Progenitor cell of endocrine pancreas (in vitro differentiated cells): ENCODE measurements around the gene DENND10. TPM values are rescaled to one million over a fixed set of nuclear protein-coding genes. Genes with fewer than 3 reads are reported as not detected.
A peak's percentile ranks its signal among the peaks of the same experiment; 100 is the strongest.

Experiments
- DNase-seq: peaks from one replicate; pipeline ENCODE4 v3.0.0; 2021; ENCODE audit warnings: low spot score; ENCODE audit not compliant: unreplicated experiment
- H3K27ac Mint-ChIP-seq: 2 replicates; pipeline ENCODE4 v1.8.0; 2021; ENCODE audit warnings: mild to moderate bottlenecking, moderate library complexity, mixed read lengths
- H3K27me3 Mint-ChIP-seq: 2 replicates; pipeline ENCODE4 v1.8.0; 2021; ENCODE audit warnings: mixed read lengths
- H3K36me3 Mint-ChIP-seq: 2 replicates; pipeline ENCODE4 v1.8.0; 2022; ENCODE audit warnings: mixed read lengths; ENCODE audit not compliant: insufficient read depth
- H3K4me1 Mint-ChIP-seq: 2 replicates; pipeline ENCODE4 v1.8.0; 2021; ENCODE audit warnings: low read depth, mixed read lengths
- H3K4me3 Mint-ChIP-seq: 2 replicates; pipeline ENCODE4 v1.8.0; 2021; ENCODE audit warnings: low read depth, mild to moderate bottlenecking, moderate library complexity, mixed read lengths
- H3K9me3 Mint-ChIP-seq: 2 replicates; pipeline ENCODE4 v1.8.0; 2021; ENCODE audit warnings: low read depth, mixed read lengths
- CTCF ChIP-seq: fragments of 200-600 bp; sonication (generic); IDR thresholded peaks from one replicate; pipeline ENCODE4 v1.5.0; 2021; ENCODE audit warnings: antibody characterized with exemption, mild to moderate bottlenecking; ENCODE audit not compliant: unreplicated experiment
- total RNA-seq: library from RNA; stranded (reverse); gene quantifications from 2 replicates; pipeline ENCODE4 v1.2.1, GENCODE V29; 2021

DENND10 gene
- total RNA-seq, 1 donor from 2014 or later = 48.5 TPM

DNA sequence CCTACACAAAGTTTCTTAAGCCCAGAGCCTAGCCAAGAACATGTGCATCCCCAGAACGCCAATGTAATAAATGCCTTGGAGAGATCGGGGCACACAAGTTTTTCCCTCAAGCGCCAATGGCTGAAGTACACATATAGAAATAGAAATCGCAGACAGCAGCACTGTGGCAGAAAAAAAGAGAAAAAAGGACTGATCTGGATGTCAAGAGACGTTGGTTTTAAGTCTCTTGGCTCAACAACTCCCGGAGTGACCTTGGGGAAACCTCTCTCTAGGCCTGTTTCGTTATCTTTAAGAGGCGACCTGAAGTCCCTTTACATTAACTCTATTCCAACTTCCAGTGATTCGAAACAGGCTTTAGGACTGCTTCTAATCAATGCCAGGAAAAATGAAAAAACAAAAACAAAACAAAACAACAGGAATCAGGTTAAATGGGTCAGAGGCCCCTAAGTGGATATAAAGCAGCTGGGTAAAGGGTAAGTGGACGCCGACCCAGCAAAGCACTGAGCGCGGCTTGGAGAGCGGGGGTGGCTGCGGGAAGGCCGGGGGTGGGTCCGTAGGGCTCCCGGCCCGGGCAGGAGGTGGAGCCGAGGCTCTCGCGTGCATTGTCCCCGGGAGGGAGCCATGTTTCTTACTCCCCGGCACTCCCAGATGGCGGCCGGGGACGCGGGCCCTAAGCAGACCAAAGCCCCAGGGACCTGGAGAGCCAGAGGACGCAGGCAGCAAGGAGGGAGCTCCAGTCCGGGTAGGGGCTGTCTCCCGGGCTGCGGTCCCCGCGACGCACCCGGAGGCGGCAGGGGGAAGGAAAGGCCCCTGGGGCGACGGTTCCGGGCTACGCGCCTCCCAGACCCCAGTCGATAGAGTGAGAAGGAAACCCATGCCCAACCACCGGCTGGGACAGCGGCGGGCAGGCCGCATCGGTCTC lies 24.1 kb upstream of the DENND10 start:
- DNase-seq = peak; percentile 19
- Mint-ChIP-seq H3K36me3 (peaks cover 4% of the 10 kb centered on the region), H3K27me3 (no peaks in the 10 kb centered on the region), H3K27ac (peak overlapping the region; percentile 98), H3K4me3 (peak overlapping the region; percentile 91), H3K4me1 (peaks cover 17% of the 10 kb centered on the region), H3K9me3 (no peaks in the 10 kb centered on the region)
- no peak for TF ChIP-seq CTCF

GRCh38 chr10:119080521-119081259 lies 23.2 kb upstream of the DENND10 start, which contains the start of gene EIF3A:
Gene EIF3A (minus strand): TSS chr10:119080817. CDS start chr10:119080676, 141 bp downstream.
- H3K4me1 Mint-ChIP-seq = peaks cover 17% of the 10 kb centered on the region
- H3K9me3 Mint-ChIP-seq = no peaks in the 10 kb centered on the region
- H3K27me3 Mint-ChIP-seq = no peaks in the 10 kb centered on the region
- peaks cover 2% of the 10 kb centered on the region for H3K36me3 Mint-ChIP-seq
- no peak for TF ChIP-seq CTCF
- peak within 1 kb of the TSS; percentile 98 for H3K27ac Mint-ChIP-seq
- H3K4me3 Mint-ChIP-seq = peak within 1 kb of the TSS; percentile 91
- DNase-seq = peak; percentile 88

GRCh38 chr10:119084896-119085295 lies 19.0 kb upstream of the DENND10 start:
- Mint-ChIP-seq H3K4me3 (no peak overlapping the region), H3K27ac (no peak overlapping the region), H3K9me3 (no peaks in the 10 kb centered on the region), H3K36me3 (no peaks in the 10 kb centered on the region), H3K4me1 (peaks cover 6% of the 10 kb centered on the region), H3K27me3 (no peaks in the 10 kb centered on the region)
- DNase-seq = no peak
- no peak for TF ChIP-seq CTCF

DNA sequence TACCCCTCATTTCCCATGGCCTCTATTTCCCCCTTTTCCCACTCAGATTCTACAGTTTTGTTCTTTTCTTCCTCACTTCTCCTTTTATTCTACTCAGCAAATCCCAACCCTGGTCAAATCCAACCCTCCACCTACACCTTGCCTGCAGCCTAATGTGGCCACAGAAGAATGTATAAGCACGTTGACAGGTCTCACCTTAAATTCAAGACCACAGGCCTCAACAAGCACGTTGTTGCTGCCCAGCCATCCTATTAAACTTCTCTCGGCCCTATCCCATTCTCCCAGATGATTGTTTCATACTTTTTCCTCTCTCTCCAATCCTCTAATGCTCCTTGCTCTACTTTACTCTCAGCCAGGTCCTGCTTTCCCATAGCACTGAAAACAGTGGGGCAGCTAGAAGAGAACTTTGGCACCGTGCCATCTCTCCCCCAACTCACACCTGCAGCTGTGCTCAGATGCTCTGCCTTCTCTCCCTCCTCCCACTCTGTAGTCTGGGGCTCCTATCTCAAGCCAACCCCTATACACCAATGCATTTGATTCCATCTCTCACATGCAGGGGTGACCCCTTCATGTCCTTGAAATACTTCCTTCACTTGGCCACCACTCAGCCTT lies 16.5 kb upstream of the DENND10 start:
- H3K36me3 Mint-ChIP-seq = no peaks in the 10 kb centered on the region
- H3K27me3 Mint-ChIP-seq = peaks cover 3% of the 10 kb centered on the region
- H3K4me1 Mint-ChIP-seq = peaks cover 6% of the 10 kb centered on the region
- H3K27ac Mint-ChIP-seq = no peak overlapping the region
- DNase-seq = no peak
- H3K9me3 Mint-ChIP-seq = no peaks in the 10 kb centered on the region
- TF ChIP-seq CTCF = no peak
- no peak overlapping the region for H3K4me3 Mint-ChIP-seq
